Measurements from ENCODE around the gene IMPACT.

The IMPACT gene

DNA sequence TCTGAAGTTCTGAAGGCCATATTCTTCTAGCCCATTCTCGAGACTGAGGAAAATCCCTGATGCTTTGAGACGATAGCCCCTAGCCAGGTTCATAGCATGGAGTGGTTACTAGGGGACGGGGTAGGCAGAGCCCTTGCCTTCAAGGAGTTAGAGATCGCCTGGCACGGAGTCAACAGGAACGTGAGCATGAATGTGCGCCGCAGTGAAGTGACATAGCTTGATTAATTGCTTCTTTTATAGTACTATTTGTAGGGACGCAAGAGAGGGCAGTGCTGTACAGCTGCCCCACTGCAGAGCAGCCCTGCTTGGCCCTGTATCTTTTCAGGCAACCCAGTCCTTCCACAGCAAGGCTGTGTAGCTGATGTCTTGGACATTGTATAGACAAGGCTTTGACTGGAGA lies 60.2 kb downstream of the IMPACT start:
- DNase-seq = no peak

DNA sequence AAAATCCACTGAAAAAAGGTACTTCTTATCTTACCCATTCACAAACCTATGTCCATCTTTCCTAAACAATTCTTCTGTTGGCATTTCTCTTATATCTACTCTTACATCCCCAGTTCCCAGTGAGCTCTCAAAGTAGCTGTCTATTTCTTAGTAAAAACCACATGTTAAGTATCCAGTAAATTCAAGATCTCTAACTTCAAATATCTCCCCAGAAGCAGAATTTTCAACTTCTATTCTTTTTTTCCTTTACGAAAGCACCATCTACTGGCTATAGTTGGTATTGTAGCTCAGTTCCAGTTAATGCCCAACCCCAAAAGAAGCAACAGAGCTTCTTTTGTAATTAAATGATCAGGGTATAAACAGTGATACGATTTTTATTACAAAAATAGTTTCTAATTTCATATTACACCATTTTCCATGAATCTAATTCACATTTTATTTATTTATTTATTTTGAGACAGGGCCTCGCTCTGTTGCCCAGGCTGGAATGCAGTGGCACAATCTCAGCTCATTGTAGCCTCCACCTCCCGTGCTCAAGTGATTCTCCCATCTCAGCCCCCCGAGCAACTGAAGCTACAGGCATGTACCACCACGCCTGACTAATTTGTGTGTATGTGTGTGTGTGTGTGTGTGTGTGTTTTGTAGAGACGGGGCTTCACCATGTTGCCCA lies 62.5 kb downstream of the IMPACT start:
- DNase-seq = no peak

DNA sequence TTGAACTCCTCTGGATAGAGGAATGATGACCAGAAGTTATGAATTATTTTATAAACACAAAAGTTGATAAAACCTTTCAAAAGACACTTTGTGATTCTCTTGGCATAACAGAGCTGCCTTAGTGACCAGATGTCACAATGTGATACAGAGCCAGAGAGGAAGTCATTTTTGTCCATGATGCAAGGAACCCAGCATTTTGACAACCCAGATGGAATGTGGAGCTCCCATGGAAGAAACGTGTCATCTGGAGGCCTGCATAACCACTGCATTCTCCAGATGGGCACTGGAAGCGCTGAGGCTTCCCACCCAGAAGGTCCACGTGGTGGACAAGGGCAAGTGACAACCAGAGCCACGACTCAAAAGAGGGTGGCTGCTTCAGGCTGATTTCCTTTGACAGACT lies 64.1 kb downstream of the IMPACT start:
- DNase-seq = no peak

DNA sequence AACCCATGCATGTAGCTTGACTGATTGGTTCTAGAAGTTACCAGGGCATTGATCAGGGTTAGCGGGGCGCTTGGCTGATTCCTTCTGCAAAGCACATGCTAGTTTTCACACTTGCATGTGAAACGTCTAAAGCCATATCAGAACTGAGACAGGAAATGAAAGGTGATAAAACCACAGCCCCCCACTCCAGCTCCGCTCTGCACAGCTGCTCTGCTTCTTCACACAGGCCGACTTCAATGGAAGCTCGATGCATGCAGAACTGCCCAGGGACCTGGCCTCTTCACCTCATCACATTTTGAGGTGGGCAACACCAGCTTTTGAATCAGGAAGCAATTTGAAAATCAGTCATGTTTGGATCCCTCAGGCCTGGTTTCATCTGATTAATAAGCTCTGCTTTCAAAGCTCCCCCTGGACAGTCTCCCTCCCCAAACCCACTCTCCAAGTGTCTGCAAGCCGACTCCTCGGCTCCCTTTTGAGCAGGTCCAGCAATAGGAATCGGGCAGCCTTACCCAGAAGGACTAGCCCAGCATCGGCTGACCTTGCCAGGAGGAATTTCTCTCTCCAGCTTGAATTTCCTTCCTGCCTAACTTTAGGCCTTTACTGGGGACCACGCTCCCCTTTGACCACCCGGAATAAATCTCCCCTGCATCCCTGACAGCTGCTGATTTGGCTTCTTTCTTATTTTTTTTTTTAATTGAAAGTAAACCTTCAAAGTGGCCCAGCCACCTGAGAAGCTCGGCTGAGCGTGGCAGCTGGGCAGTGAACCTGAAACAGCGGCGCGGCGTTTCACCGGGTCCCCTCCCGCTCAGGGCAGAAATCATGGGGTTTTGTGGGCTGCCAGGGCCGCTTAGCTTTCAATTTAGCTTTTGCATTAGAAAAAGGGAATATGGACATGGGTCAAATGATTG lies 65.7 kb downstream of the IMPACT start:
- no peak for DNase-seq

DNA sequence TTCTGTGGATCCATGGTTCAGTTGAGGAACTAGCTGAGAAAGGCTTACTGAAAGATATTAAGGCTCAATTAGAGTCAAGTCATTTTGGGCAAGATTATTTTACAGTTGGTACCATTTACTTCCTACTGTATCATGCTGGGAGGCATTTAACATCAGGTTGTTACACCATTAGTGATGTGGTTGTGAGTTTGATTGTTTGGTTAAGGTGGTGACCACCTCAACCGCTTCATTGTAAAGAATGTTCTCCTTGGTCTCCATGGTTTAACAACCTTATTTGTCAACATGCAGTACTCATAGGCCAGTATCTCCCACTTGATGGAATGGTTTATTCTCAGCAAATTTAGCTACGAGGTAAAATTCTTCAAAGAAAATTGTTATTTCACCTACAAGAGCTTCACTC lies 68.1 kb downstream of the IMPACT start:
- no peak for DNase-seq

DNA sequence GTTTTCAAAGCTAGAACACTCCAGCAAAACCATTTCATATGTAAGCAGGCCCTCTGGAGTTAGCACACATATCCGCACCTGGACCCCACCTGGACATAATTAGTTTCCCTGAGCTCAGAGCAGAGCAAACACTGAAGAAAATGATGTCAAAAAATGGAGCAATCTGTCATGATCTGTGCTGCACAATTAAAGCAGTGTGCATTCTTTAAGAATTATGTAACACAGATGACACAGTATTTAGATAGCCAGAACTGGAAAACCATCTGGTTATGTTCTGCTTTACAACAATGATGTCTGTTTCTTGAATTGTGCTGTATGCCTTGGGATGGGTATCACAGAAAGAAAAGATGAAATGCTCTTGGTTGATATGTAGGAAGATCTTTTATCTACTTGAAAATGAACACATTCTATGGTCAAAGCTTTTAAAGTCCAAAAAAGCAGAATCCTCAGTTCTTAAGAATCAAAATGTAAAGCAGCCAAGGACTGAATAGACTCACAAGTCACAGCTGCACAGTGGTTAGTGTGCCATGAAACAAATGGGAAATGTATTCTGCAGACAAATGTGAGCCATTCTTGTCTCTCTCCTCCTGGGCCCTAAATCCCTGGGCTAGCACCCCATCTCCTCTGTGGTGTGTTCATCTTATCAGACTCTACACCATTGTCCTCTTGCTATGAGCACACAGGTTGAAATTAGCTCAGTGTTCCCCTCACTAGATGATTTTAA lies 70.7 kb downstream of the IMPACT start:
- DNase-seq = no peak

DNA sequence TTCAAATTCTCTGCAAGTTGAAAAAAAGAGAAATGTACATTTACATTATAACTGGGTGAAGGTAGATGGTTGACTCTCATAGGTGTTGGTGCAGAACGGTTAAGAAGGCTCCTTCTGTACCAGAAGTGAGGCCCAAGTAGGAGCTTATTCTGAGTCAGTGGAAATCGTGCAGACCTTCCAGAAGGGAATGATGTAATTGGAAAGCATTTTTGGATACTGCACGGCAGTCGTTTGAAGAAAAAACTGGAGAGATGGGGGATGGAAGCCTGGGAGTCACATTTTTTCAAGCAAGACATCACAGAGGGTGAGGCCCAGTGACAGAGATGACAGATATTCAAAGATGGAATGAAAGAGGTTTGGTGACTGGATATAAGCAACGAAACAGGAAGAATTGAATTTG lies 73.3 kb downstream of the IMPACT start:
- no peak for DNase-seq

DNA sequence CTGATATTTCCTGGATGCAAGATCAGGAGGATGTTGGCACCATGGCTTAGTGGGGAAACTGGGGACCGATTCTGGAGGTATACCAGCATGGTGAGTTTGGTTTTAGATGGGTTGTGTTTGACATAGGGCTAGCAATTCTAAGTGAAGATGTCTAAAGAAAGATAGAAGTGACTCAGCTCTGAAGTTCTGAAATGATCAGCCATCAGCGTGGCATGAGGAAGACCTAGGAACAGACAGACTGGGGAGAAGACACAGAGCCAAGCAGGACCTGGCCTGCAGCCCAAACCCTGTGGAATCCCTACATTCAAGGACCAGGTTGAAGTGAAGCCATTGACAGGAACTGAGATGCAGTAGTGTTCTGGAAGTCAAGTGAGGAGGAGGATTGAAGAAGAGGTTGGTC lies 73.7 kb downstream of the IMPACT start:
- no peak for DNase-seq

DNA sequence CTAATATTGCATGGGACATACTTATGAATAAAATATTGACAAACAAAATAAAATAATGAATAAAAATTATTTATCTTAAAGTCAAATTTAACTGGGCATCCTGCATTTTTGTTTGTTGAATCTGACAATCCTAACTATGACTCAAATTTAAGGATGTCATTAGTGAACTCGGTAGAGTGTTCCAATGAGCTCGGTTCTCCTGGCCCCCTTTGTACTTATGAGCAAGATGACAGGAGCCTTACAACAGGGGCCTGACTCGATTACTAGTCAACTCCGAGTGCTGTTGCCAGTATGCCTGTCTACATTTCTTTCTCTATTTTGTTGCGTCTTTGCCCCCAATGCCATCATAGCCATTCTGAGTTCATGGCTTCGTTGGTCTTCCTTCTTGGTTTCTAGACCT lies 74.3 kb downstream of the IMPACT start:
- DNase-seq = no peak

DNA sequence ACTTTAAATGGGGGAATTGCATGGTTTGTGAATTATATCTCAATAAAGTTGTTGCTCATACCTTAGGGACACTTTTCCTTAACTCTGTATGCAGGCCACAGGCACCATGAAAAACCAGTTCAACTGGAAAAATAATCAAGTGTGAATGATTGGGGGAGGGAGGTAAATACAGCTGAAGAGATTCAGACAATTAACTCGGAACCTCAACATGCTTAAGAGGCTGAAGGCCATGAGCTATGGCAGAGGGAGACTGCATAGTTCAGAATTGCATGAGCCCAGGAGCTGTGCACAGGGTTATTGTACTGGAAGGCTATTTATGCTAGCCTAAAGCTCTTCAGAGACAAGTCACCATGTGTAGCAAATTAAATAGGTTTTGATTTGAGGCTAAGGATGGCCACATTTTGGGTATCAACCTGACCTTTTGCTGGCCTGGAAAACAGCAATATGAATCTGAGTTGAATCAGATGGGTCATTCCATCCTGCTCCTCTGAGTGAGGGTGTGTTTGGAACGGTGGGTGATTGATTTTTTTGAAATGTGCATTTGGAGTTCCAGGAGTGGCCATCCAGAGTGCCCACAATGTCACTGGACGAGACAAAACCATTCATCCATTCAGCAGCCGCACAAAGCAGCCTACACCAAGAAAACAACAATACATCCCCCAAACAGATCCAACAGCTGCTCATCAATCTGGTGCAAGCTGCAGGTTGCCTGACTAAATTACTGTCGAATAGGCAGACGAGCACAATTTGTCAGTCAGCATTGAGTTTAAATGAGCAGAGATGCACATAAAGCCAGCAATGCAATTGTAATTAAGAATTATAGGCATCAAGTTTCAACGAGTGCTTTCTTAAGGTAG lies 76.4 kb downstream of the IMPACT start:
- no peak for DNase-seq
